GM04504 (cell line): ENCODE measurements around the gene TFAP2B.
A peak's percentile ranks its signal among the peaks of the same experiment; 100 is the strongest.

Source experiments
- DNase-seq: peaks from one replicate; pipeline ENCODE4 v3.0.0-alpha.2; 2012; ENCODE audit warnings: low read depth

The TFAP2B gene

GRCh38 chr6:50848989-50849795 lies 30.5 kb downstream of the TFAP2B start:
- no peak for DNase-seq

- DNase-seq, result no peak
Measured at GRCh38 chr6:50849796-50850180, 31.1 kb downstream of the TFAP2B start.

GRCh38 chr6:50850223-50851048 lies 31.8 kb downstream of the TFAP2B start:
- DNase-seq, result peak; percentile 5

- DNase-seq, result no peak
Measured at GRCh38 chr6:50851049-50851845, 32.6 kb downstream of the TFAP2B start.

- no peak for DNase-seq
Measured at GRCh38 chr6:50853939-50854338, 35.3 kb downstream of the TFAP2B start.

GRCh38 chr6:50861692-50862091 lies 43.0 kb downstream of the TFAP2B start:
- DNase-seq, result no peak

- DNase-seq, result no peak
Measured at GRCh38 chr6:50862176-50862575, 43.5 kb downstream of the TFAP2B start.

GRCh38 chr6:50864601-50865000 lies 45.9 kb downstream of the TFAP2B start:
- DNase-seq, result no peak

- DNase-seq, result no peak
Measured at GRCh38 chr6:50868466-50868865, 49.8 kb downstream of the TFAP2B start.

GRCh38 chr6:50873167-50873566 lies 54.5 kb downstream of the TFAP2B start:
- DNase-seq, result no peak

- DNase-seq, result no peak
Measured at GRCh38 chr6:50884364-50884763, 65.7 kb downstream of the TFAP2B start.

GRCh38 chr6:50887112-50887511 lies 68.4 kb downstream of the TFAP2B start:
- DNase-seq, result no peak

- no peak for DNase-seq
Measured at GRCh38 chr6:50889497-50889896, 70.8 kb downstream of the TFAP2B start.

GRCh38 chr6:50889935-50890334 lies 71.3 kb downstream of the TFAP2B start:
- no peak for DNase-seq

- DNase-seq, result no peak
Measured at GRCh38 chr6:50890579-50890978, 71.9 kb downstream of the TFAP2B start.

- DNase-seq, result no peak
Measured at GRCh38 chr6:50891290-50891689, 72.6 kb downstream of the TFAP2B start.
